Measurements from ENCODE around the gene CMKLR1.

GRCh38 chr12:108337235-108338223 is 1.6 kb downstream of the CMKLR1 start:
- TF ChIP-seq CTCF (IDR thresholded peaks at IDR 0.05): no peak
- no peak for TF ChIP-seq POLR2A (IDR thresholded peaks at IDR 0.05)

All from lower leg skin (tissue), 3 donors.